Measurements from ENCODE around the gene LSAMP. TPM values are rescaled to one million over a fixed set of nuclear protein-coding genes. Genes with fewer than 3 reads are reported as not detected.

LSAMP gene
- total RNA-seq, 1 experiment from 2014 or later = 0.90 TPM

- H3K4me1 Mint-ChIP-seq = peaks cover 36 to 43% of the 10 kb centered on the region in 2 experiments
- H3K27ac Mint-ChIP-seq = no peak overlapping the region
- Histone ChIP-seq H3K18ac (ENCODE audit: insufficient read length, low read depth, low read length) (no peak overlapping the region), H2BK15ac (ENCODE audit: low read depth, low read length) (no peak overlapping the region), H2BK20ac (ENCODE audit: low read depth, low read length, poor library complexity, severe bottlenecking) (no peak overlapping the region), H3T11ph (ENCODE audit: low read length) (no peak overlapping the region), H3K56ac (ENCODE audit: insufficient read length, low read depth, low read length) (no peak overlapping the region), H3K14ac (ENCODE audit: insufficient read depth, low read length) (no peak overlapping the region), H4K5ac (ENCODE audit: insufficient read length, low read depth, low read length) (no peak overlapping the region), H3K9ac (ENCODE audit: extremely low read depth, insufficient read length, low read length) (no peak overlapping the region), H3K23ac (ENCODE audit: insufficient read length, low read depth, low read length) (no peak overlapping the region), H3K27me3 (ENCODE audit: insufficient read depth, low read length) (no peaks in the 10 kb centered on the region), H4K20me1 (ENCODE audit: control insufficient read depth, insufficient read depth, insufficient read length) (no peaks in the 10 kb centered on the region), H3K4me2 (ENCODE audit: insufficient read depth, insufficient read length, low read length) (no peak overlapping the region), H3K4me1 (ENCODE audit: insufficient read depth, low read length) (peaks cover 3% of the 10 kb centered on the region; the same call in 1 of the 2 replicates), H3K27ac (ENCODE audit: insufficient read length, low read depth, low read length) (no peak overlapping the region), H3K9me3 (ENCODE audit: control insufficient read depth, low read depth, low read length) (no peaks in the 10 kb centered on the region), H3K79me1 (ENCODE audit: insufficient read depth, low read depth, low read length, poor library complexity, severe bottlenecking) (no peaks in the 10 kb centered on the region), H2BK120ac (ENCODE audit: low read depth, low read length, poor library complexity, severe bottlenecking) (no peak overlapping the region), H4K91ac (ENCODE audit: insufficient read length, low read depth, low read length) (no peak overlapping the region), H3K79me2 (ENCODE audit: insufficient read depth, low read length) (no peaks in the 10 kb centered on the region), H2AFZ (ENCODE audit: low read length) (no peak overlapping the region), H3K4ac (ENCODE audit: low read depth, low read length) (no peak overlapping the region), H2BK5ac (ENCODE audit: insufficient read length, low read length) (no peak overlapping the region), H2AK5ac (ENCODE audit: insufficient read length, low read length) (no peak overlapping the region), H4K8ac (replicated peaks; ENCODE audit: insufficient read length, low read depth, low read length) (no peak overlapping the region), H2BK12ac (ENCODE audit: insufficient read length, low read depth, low read length) (no peak overlapping the region), H3K23me2 (ENCODE audit: insufficient read length, low read depth, low read length, poor library complexity, severe bottlenecking) (no peaks in the 10 kb centered on the region)
- no peaks in the 10 kb centered on the region for H3K36me3 Mint-ChIP-seq (ENCODE audit: insufficient read depth in 1 of 3, low read depth in 3 of 3)
- H3K4me3 Mint-ChIP-seq = no peak overlapping the region
- WGBS (ENCODE audit: extremely low coverage, insufficient read length, low lambda C conversion rate) = no CpG with 5 or more reads among the region's 2 CpGs
- H3K9me3 Mint-ChIP-seq = no peaks in the 10 kb centered on the region
- no peaks in the 10 kb centered on the region for H3K27me3 Mint-ChIP-seq (ENCODE audit: low read depth)
- no peak for TF ChIP-seq CTCF (conservative IDR thresholded peaks at IDR 0.05)
- no peak for DNase-seq
Measured at GRCh38 chr3:115912372-115912771, 532.9 kb downstream of the LSAMP start.
